NCI-H1105 (cell line): ENCODE measurements around the gene ATF6B.
"Not testable (repeated sequence)": the region's sequence is repeated elsewhere in the genome, so short reads cannot be mapped to it uniquely, and the experiment has no call there.

ENCODE experiments used
- DNase-seq: peaks from one replicate; lab custom pipeline; 2025; lab: John Stamatoyannopoulos, UW

The ATF6B gene

GRCh38 chr6:32081168-32081990 is 46.7 kb downstream of the ATF6B start:
- DNase-seq = no peak

GRCh38 chr6:32079566-32080290 is 48.3 kb downstream of the ATF6B start:
- DNase-seq = no peak

GRCh38 chr6:32076321-32076809 is 51.7 kb downstream of the ATF6B start:
- no peak for DNase-seq

GRCh38 chr6:32075781-32076180 is 52.3 kb downstream of the ATF6B start:
- no peak for DNase-seq

- no peak for DNase-seq
Observed at GRCh38 chr6:32074996-32075532, 53.0 kb downstream of the ATF6B start.

GRCh38 chr6:32073613-32074012 is 54.4 kb downstream of the ATF6B start:
- DNase-seq = no peak

GRCh38 chr6:32073101-32073500 is 54.9 kb downstream of the ATF6B start:
- no peak for DNase-seq

- DNase-seq = no peak
Observed at GRCh38 chr6:32070814-32071543, 57.1 kb downstream of the ATF6B start.

- no peak for DNase-seq
Observed at GRCh38 chr6:32069878-32070515, 58.0 kb downstream of the ATF6B start.

- no peak for DNase-seq
Observed at GRCh38 chr6:32069460-32069859, 58.6 kb downstream of the ATF6B start.

GRCh38 chr6:32068867-32069266 is 59.2 kb downstream of the ATF6B start:
- DNase-seq = no peak

- not testable (repeated sequence) for DNase-seq
Observed at GRCh38 chr6:32068315-32068714, 59.7 kb downstream of the ATF6B start.

- DNase-seq = not testable (repeated sequence)
Observed at GRCh38 chr6:32067521-32067920, 60.5 kb downstream of the ATF6B start.
